ENCODE measurements around the gene CADPS. TPM values are rescaled to one million over a fixed set of nuclear protein-coding genes. Genes with fewer than 3 reads are reported as not detected.

The CADPS gene
- total RNA-seq, 1 experiment from 2014 or later, result not detected

- CTCF ChIA-PET, result no interaction called here
- BruUV-seq (replicated peaks), result no TSS peak
- POLR2A ChIA-PET (ENCODE audit: low non-redundant PET), result no interaction called here
These were observed 98.1 kb downstream of the CADPS start for GRCh38 chr3:62777130-62777529.

GRCh38 chr3:62774221-62774620 is 101.0 kb downstream of the CADPS start:
- Histone ChIP-seq H3K4me1 (ENCODE audit: insufficient read depth, low read length, poor library complexity, severe bottlenecking) (no peaks in the 10 kb centered on the region), H3K36me3 (ENCODE audit: insufficient read depth, low read length, poor library complexity, severe bottlenecking) (no peaks in the 10 kb centered on the region), H3K4me3 (ENCODE audit: low read depth, low read length, poor library complexity, severe bottlenecking) (no peak overlapping the region), H3K9me3 (ENCODE audit: low read depth, low read length, poor library complexity, severe bottlenecking) (no peaks in the 10 kb centered on the region), H3K27me3 (replicated peaks; ENCODE audit: insufficient read depth, low read depth, low read length, poor library complexity) (no peaks in the 10 kb centered on the region), H3K27ac (ENCODE audit: low read depth, low read length, poor library complexity, severe bottlenecking) (no peak overlapping the region)
- intact Hi-C loops (cut with micrococcal nuclease; ENCODE audit: unreplicated experiment), result no loop called here
- ChIA-PET POLR2A (ENCODE audit: low non-redundant PET) (no interaction called here), CTCF (no interaction called here)
- no peak for TF ChIP-seq CTCF (conservative IDR thresholded peaks at IDR 0.05; ENCODE audit: low read depth, low read length)
- BruUV-seq (replicated peaks), result no TSS peak
- DNase-seq (ENCODE audit: low spot score), result no peak

More at GRCh38 chr3:62777130-62777529, 98.1 kb downstream of the CADPS start:
- peaks cover 6% of the 10 kb centered on the region for H3K27me3 ChIP-seq (replicated peaks; ENCODE audit: insufficient read depth, low read depth, low read length, poor library complexity)
- no peaks in the 10 kb centered on the region for H3K36me3 ChIP-seq (ENCODE audit: insufficient read depth, low read length, poor library complexity, severe bottlenecking)
- H3K27ac ChIP-seq (ENCODE audit: low read depth, low read length, poor library complexity, severe bottlenecking), result no peak overlapping the region
- intact Hi-C loops (cut with micrococcal nuclease; ENCODE audit: unreplicated experiment), result no loop called here
- H3K9me3 ChIP-seq (ENCODE audit: low read depth, low read length, poor library complexity, severe bottlenecking), result no peaks in the 10 kb centered on the region
- no peaks in the 10 kb centered on the region for H3K4me1 ChIP-seq (ENCODE audit: insufficient read depth, low read length, poor library complexity, severe bottlenecking)
- H3K4me3 ChIP-seq (ENCODE audit: low read depth, low read length, poor library complexity, severe bottlenecking), result no peak overlapping the region
- no peak for DNase-seq (ENCODE audit: low spot score)
- TF ChIP-seq EZH2 (IDR thresholded peaks at IDR 0.05; ENCODE audit: borderline replicate concordance, low read depth, low read length, poor library complexity, severe bottlenecking) (no peak), CTCF (conservative IDR thresholded peaks at IDR 0.05; ENCODE audit: low read depth, low read length) (no peak)

DNA sequence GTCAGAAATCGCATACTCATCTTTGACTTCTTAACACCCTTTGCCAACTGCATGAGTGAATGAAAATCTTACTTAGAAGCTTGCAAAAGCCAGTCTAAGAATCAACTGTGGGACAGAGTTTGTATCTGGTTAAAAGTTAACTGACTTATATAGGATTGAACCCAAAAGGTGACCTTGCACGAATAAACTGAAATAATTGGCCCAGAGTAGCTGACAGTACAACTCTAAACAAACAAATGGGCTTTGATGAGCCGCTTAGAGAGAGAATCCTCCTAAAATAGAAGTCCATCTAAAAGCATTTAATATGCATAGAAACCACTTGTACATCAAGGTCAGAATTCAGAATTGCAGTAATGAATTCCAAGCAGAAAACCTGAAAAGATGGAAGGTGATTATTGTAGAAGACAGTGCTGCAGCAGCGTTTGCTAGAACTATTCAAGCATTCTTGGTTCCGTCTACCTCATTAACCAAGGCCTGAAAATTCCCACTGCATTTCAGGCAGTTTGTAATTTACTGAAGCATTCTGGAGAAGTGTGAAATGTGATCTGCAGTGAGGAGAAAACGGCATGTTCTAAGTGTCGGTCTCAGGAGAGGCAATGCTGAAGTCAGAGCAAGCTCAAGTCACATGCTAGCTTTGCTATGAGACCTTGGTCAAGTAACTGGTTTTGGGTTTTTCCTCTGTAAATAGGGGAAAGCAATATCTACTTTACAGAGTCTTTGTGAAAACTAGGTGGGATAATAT is 103.7 kb downstream of the CADPS start:
- POLR2A ChIA-PET (ENCODE audit: low non-redundant PET), result no interaction called here
- H3K27ac ChIP-seq (ENCODE audit: low read depth, low read length, poor library complexity, severe bottlenecking), result no peak overlapping the region
- TF ChIP-seq EZH2 (IDR thresholded peaks at IDR 0.05; ENCODE audit: borderline replicate concordance, low read depth, low read length, poor library complexity, severe bottlenecking), result no peak
- H3K36me3 ChIP-seq (ENCODE audit: insufficient read depth, low read length, poor library complexity, severe bottlenecking), result no peaks in the 10 kb centered on the region
- H3K9me3 ChIP-seq (ENCODE audit: low read depth, low read length, poor library complexity, severe bottlenecking), result no peaks in the 10 kb centered on the region
- BruUV-seq (replicated peaks), result no TSS peak
- no peak for DNase-seq (ENCODE audit: low spot score)
- intact Hi-C loops (cut with micrococcal nuclease; ENCODE audit: unreplicated experiment), result no loop called here
- CTCF ChIA-PET, result no interaction called here
- no peak overlapping the region for H3K4me3 ChIP-seq (ENCODE audit: low read depth, low read length, poor library complexity, severe bottlenecking)
- H3K27me3 ChIP-seq (replicated peaks; ENCODE audit: insufficient read depth, low read depth, low read length, poor library complexity), result no peaks in the 10 kb centered on the region
- H3K4me1 ChIP-seq (ENCODE audit: insufficient read depth, low read length, poor library complexity, severe bottlenecking), result no peaks in the 10 kb centered on the region

GRCh38 chr3:62768896-62769295 is 106.3 kb downstream of the CADPS start:
- intact Hi-C loops (cut with micrococcal nuclease; ENCODE audit: unreplicated experiment), result no loop called here
- no peak for DNase-seq (ENCODE audit: low spot score)
- TF ChIP-seq CTCF (conservative IDR thresholded peaks at IDR 0.05; ENCODE audit: low read depth, low read length) (no peak), EZH2 (IDR thresholded peaks at IDR 0.05; ENCODE audit: borderline replicate concordance, low read depth, low read length, poor library complexity, severe bottlenecking) (no peak)
- no peaks in the 10 kb centered on the region for H3K4me1 ChIP-seq (ENCODE audit: insufficient read depth, low read length, poor library complexity, severe bottlenecking)
- no peak overlapping the region for H3K4me3 ChIP-seq (ENCODE audit: low read depth, low read length, poor library complexity, severe bottlenecking)
- H3K27me3 ChIP-seq (replicated peaks; ENCODE audit: insufficient read depth, low read depth, low read length, poor library complexity), result no peaks in the 10 kb centered on the region
- H3K36me3 ChIP-seq (ENCODE audit: insufficient read depth, low read length, poor library complexity, severe bottlenecking), result no peaks in the 10 kb centered on the region
- no TSS peak for BruUV-seq (replicated peaks)
- ChIA-PET POLR2A (ENCODE audit: low non-redundant PET) (no interaction called here), CTCF (no interaction called here)
- H3K9me3 ChIP-seq (ENCODE audit: low read depth, low read length, poor library complexity, severe bottlenecking), result no peaks in the 10 kb centered on the region
- no peak overlapping the region for H3K27ac ChIP-seq (ENCODE audit: low read depth, low read length, poor library complexity, severe bottlenecking)

Data from A673 (cell line).